Measurements from ENCODE around the gene RXRA.

The RXRA gene

DNA sequence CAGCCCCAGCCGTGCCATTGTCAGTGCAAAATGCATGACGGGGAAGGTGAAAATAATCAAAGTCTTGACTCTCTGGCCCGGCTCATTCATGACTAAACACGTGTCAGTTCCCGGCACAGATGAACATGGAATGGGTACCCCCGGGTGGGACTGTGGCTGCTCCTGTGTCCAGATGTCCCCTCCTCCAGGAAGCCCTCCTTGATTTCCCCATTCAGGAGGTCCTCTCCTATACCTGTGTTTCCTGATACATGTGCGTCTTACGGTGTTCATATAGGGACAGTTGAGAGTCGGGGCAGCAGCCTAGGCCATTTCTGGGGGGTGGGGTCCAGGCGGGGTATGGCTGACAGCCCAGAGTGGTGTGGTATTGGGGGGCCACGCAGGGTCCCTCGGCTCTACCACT is 19.5 kb downstream of the RXRA start:
- H3K27me3 ChIP-seq (ENCODE audit: insufficient read depth, poor library complexity, severe bottlenecking), result no peaks in the 10 kb centered on the region
- DNase-seq (ENCODE audit: low read depth in 1 of 2, low spot score in 1 of 2), result no peak
- TF ChIP-seq POLR2AphosphoS5 (IDR thresholded peaks at IDR 0.05; ENCODE audit: low read depth) (no peak), SPI1 (IDR thresholded peaks at IDR 0.05; ENCODE audit: borderline replicate concordance, low read depth) (no peak), GABPA (IDR thresholded peaks at IDR 0.05; ENCODE audit: low read depth) (no peak)
- TF ChIP-seq, protein P1, sequence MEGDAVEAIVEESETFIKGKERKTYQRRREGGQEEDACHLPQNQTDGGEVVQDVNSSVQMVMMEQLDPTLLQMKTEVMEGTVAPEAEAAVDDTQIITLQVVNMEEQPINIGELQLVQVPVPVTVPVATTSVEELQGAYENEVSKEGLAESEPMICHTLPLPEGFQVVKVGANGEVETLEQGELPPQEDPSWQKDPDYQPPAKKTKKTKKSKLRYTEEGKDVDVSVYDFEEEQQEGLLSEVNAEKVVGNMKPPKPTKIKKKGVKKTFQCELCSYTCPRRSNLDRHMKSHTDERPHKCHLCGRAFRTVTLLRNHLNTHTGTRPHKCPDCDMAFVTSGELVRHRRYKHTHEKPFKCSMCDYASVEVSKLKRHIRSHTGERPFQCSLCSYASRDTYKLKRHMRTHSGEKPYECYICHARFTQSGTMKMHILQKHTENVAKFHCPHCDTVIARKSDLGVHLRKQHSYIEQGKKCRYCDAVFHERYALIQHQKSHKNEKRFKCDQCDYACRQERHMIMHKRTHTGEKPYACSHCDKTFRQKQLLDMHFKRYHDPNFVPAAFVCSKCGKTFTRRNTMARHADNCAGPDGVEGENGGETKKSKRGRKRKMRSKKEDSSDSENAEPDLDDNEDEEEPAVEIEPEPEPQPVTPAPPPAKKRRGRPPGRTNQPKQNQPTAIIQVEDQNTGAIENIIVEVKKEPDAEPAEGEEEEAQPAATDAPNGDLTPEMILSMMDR (IDR thresholded peaks at IDR 0.05; ENCODE audit: insufficient read depth, low read length), result no peak
- TF ChIP-seq, protein P2, sequence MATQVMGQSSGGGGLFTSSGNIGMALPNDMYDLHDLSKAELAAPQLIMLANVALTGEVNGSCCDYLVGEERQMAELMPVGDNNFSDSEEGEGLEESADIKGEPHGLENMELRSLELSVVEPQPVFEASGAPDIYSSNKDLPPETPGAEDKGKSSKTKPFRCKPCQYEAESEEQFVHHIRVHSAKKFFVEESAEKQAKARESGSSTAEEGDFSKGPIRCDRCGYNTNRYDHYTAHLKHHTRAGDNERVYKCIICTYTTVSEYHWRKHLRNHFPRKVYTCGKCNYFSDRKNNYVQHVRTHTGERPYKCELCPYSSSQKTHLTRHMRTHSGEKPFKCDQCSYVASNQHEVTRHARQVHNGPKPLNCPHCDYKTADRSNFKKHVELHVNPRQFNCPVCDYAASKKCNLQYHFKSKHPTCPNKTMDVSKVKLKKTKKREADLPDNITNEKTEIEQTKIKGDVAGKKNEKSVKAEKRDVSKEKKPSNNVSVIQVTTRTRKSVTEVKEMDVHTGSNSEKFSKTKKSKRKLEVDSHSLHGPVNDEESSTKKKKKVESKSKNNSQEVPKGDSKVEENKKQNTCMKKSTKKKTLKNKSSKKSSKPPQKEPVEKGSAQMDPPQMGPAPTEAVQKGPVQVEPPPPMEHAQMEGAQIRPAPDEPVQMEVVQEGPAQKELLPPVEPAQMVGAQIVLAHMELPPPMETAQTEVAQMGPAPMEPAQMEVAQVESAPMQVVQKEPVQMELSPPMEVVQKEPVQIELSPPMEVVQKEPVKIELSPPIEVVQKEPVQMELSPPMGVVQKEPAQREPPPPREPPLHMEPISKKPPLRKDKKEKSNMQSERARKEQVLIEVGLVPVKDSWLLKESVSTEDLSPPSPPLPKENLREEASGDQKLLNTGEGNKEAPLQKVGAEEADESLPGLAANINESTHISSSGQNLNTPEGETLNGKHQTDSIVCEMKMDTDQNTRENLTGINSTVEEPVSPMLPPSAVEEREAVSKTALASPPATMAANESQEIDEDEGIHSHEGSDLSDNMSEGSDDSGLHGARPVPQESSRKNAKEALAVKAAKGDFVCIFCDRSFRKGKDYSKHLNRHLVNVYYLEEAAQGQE (IDR thresholded peaks at IDR 0.05; ENCODE audit: insufficient replicate concordance, low read depth), result no peak
- no peak overlapping the region for H3K4me3 ChIP-seq (replicated peaks; ENCODE audit: insufficient read depth, low read length)
- H3K27ac ChIP-seq (replicated peaks), result no peak overlapping the region

DNA sequence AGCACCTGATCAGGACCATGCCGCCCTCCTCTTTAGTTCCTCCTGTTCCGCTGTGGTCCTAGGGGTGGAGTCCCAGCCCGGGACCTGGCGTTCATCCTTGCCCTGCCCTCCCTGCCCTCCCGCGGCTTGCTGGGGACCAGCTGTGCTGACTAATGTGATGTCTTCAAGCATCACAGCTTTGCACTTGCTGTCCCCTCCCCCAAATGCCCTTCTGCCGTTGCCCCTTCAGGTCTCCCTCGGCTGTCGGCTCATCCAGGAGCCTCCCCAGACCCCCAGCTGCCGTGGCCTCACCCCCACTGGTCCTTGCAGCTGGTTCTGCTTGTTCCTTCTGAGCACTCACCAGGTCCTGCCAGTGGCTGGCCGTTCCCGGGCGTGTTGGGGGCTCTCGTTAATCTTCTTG is 19.9 kb downstream of the RXRA start:
- DNase-seq (ENCODE audit: low read depth in 1 of 2, low spot score in 1 of 2), result no peak
- TF ChIP-seq, protein P1 (IDR thresholded peaks at IDR 0.05; ENCODE audit: insufficient read depth, low read length), result no peak
- TF ChIP-seq SPI1 (IDR thresholded peaks at IDR 0.05; ENCODE audit: borderline replicate concordance, low read depth) (no peak), GABPA (IDR thresholded peaks at IDR 0.05; ENCODE audit: low read depth) (no peak), POLR2AphosphoS5 (IDR thresholded peaks at IDR 0.05; ENCODE audit: low read depth) (no peak)
- TF ChIP-seq, protein P2 (IDR thresholded peaks at IDR 0.05; ENCODE audit: insufficient replicate concordance, low read depth), result no peak
- Histone ChIP-seq H3K4me3 (replicated peaks; ENCODE audit: insufficient read depth, low read length) (no peak overlapping the region), H3K27ac (replicated peaks) (no peak overlapping the region), H3K27me3 (ENCODE audit: insufficient read depth, poor library complexity, severe bottlenecking) (no peaks in the 10 kb centered on the region)

DNA sequence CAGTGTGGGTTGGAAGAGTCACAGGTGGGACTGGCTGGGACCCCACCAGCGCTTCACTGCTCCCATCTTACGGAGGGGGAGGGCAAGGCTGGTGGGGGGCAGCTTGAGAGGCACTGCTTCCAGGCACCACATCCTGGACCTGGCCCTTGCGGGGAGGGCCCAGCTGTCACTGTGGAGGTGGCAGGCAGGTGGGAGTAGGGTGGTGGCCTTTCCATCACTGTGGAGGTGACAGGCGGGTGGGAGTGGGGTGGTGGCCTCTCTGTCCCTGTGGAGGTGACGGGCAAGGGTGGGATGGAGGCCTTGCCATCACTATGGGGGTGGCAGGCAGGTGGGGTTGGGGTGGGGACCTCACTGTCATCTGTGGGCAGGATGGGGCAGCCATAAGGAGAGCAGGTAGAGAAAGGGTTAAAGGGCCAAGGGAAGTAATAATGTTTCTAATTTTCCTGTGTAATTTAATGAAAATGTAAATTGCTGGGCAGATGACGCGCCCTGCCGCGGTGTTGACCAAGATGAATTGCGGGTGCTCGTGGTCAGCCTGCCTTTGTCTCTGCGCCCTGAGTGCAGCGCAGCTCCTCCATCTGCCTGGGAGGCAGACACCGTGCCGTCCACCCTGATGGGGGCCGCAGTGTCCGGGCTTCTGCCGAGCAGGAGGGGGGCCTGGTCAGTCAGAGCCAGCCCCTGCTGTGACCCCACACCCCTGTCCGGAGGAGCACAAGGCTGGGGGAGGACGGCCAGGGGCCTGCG is 20.8 kb downstream of the RXRA start:
- H3K4me3 ChIP-seq (replicated peaks; ENCODE audit: insufficient read depth, low read length), result no peak overlapping the region
- no peaks in the 10 kb centered on the region for H3K27me3 ChIP-seq (ENCODE audit: insufficient read depth, poor library complexity, severe bottlenecking)
- no peak for DNase-seq (ENCODE audit: low read depth in 1 of 2, low spot score in 1 of 2)
- TF ChIP-seq SPI1 (IDR thresholded peaks at IDR 0.05; ENCODE audit: borderline replicate concordance, low read depth), result no peak
- TF ChIP-seq, protein P1 (IDR thresholded peaks at IDR 0.05; ENCODE audit: insufficient read depth, low read length), result no peak
- TF ChIP-seq, protein P2 (IDR thresholded peaks at IDR 0.05; ENCODE audit: insufficient replicate concordance, low read depth), result no peak
- TF ChIP-seq GABPA (IDR thresholded peaks at IDR 0.05; ENCODE audit: low read depth), result no peak
- TF ChIP-seq POLR2AphosphoS5 (IDR thresholded peaks at IDR 0.05; ENCODE audit: low read depth), result no peak
- H3K27ac ChIP-seq (replicated peaks), result no peak overlapping the region
